Activated CD8-positive, alpha-beta T cell treated with anti-CD3 and anti-CD28 coated beads, Interleukin-2, amount 10 ng/mL, durations not matched to agents 7 days and 5 days (primary cell): ENCODE results near the gene ANKRD35. TPM values are rescaled to one million over a fixed set of nuclear protein-coding genes. Genes with fewer than 3 reads are reported as not detected.
"Not testable (repeated sequence)": the region's sequence is repeated elsewhere in the genome, so short reads cannot be mapped to it uniquely, and the experiment has no call there.

Source experiments
- ATAC-seq: fragments of 150-1000 bp; cut with Tn5 transposase; one replicate; pipeline ENCODE4 v1.10.0; 2021; ENCODE audit warnings: moderate library complexity
- CTCF ChIA-PET: fragments of 350-600 bp; sonication (Branson Sonifier 250); formaldehyde crosslinking; loops from one replicate; lab custom pipeline; 2021; ENCODE audit warnings: antibody characterized with exemption; lab: Charles Lee
- POLR2A ChIA-PET: fragments of 350-600 bp; sonication (Branson Sonifier 250); formaldehyde crosslinking; loops from one replicate; lab custom pipeline; 2021; ENCODE audit warnings: antibody characterized with exemption; lab: Charles Lee
- DNase-seq: peaks from one replicate; pipeline ENCODE4 v3.0.0-alpha.2; 2020
- H3K27ac Mint-ChIP-seq: one replicate; pipeline ENCODE4 v1.8.0; 2021; ENCODE audit warnings: mild to moderate bottlenecking, mixed read lengths
- H3K27me3 Mint-ChIP-seq: one replicate; pipeline ENCODE4 v1.8.0; 2021; ENCODE audit warnings: low read depth, mixed read lengths
- H3K36me3 Mint-ChIP-seq: one replicate; pipeline ENCODE4 v1.8.0; 2021; ENCODE audit warnings: low read depth, mixed read lengths
- H3K4me1 Mint-ChIP-seq: one replicate; pipeline ENCODE4 v1.8.0; 2021; ENCODE audit warnings: low read depth, mixed read lengths
- H3K4me3 Mint-ChIP-seq: one replicate; pipeline ENCODE4 v1.8.0; 2021; ENCODE audit warnings: mild to moderate bottlenecking, mixed read lengths
- H3K9me3 Mint-ChIP-seq: one replicate; pipeline ENCODE4 v1.8.0; 2022; ENCODE audit warnings: mixed read lengths; ENCODE audit not compliant: insufficient read depth
- total RNA-seq, 2 experiments: library from RNA; stranded (reverse); gene quantifications; one replicate each; pipeline ENCODE4 v1.2.3, GENCODE V29; 2021

The ANKRD35 gene
- 1 to 10 TPM in 1 of 2 experiments, under 1 TPM in 1; 0.76 to 1.1 TPM for total RNA-seq

GRCh38 chr1:145885738-145886287 is at the start of gene ANKRD35:
ANKRD35 (minus strand) TSS chr1:145885866; CDS start chr1:145885758, 108 bp downstream.
- ChIA-PET CTCF (interaction anchor here (1.2 to 6.2 kb wide), 4 partner anchors 14 to 39 kb away, joined by 3 to 49 read pairs (median 7); partner anchors contain the start of genes NUDT17 and PIAS3), POLR2A (interaction anchor here (1.0 kb wide), 1 partner anchor 12 kb away, joined by 3 read pairs; no protein-coding TSS in a partner anchor)
- peak; percentile 100 for ATAC-seq
- Mint-ChIP-seq H3K27me3 (peaks cover 31% of the 10 kb centered on the region), H3K36me3 (no peaks in the 10 kb centered on the region), H3K9me3 (no peaks in the 10 kb centered on the region), H3K4me3 (peak within 1 kb of the TSS; percentile 81), H3K27ac (no peak within 1 kb of the TSS), H3K4me1 (peaks cover 14% of the 10 kb centered on the region)
- peak; percentile 94 for DNase-seq

- ATAC-seq, H3K9me3 Mint-ChIP-seq, H3K27me3 Mint-ChIP-seq: not testable (repeated sequence)
- ChIA-PET POLR2A (interaction anchor here (1.2 to 1.5 kb wide), 2 partner anchors 13 to 31 kb away, joined by 5 to 6 read pairs; partner anchors contain the start of gene PEX11B), CTCF (interaction anchor here (1.0 to 1.3 kb wide), 2 partner anchors 16 to 23 kb away, joined by 3 to 5 read pairs; partner anchors contain the start of gene ITGA10)
- Mint-ChIP-seq H3K4me1 (peaks cover 32% of the 10 kb centered on the region), H3K36me3 (peaks cover 37% of the 10 kb centered on the region), H3K27ac (peak overlapping the region; percentile 75), H3K4me3 (peak overlapping the region; percentile 48)
- peak; percentile 26 for DNase-seq
Measured at GRCh38 chr1:145932522-145933009, 46.9 kb upstream of the ANKRD35 start.

GRCh38 chr1:145927916-145928643 is 42.4 kb upstream of the ANKRD35 start:
- Mint-ChIP-seq H3K4me3 (no peak overlapping the region), H3K36me3 (peaks cover 13% of the 10 kb centered on the region), H3K4me1 (peaks cover 33% of the 10 kb centered on the region), H3K27me3 (no peaks in the 10 kb centered on the region), H3K9me3 (no peaks in the 10 kb centered on the region), H3K27ac (peak overlapping the region; percentile 79)
- DNase-seq: no peak
- ATAC-seq: no peak
- POLR2A ChIA-PET: interaction anchor here (0.5 to 3.8 kb wide), 30 partner anchors 8 to 124 kb away, joined by 3 to 42 read pairs (median 8); partner anchors contain the start of genes ANKRD34A, LIX1L, NUDT17 and PEX11B
- CTCF ChIA-PET: interaction anchor here (0.6 to 3.3 kb wide), 27 partner anchors 8 to 107 kb away, joined by 3 to 46 read pairs (median 4); partner anchors contain the start of genes ANKRD34A, LIX1L, NUDT17 and PEX11B

GRCh38 chr1:145927063-145927886 is 41.6 kb upstream of the ANKRD35 start, which contains the start of gene RBM8A:
RBM8A (minus strand) TSS chr1:145927484; CDS start chr1:145927426, 58 bp downstream.
- H3K27me3 Mint-ChIP-seq: no peaks in the 10 kb centered on the region
- ChIA-PET POLR2A (interaction anchor here (0.5 to 3.8 kb wide), 34 partner anchors 9 to 1386 kb away, joined by 3 to 42 read pairs (median 6); partner anchors contain the start of genes ANKRD34A, LIX1L, NUDT17 and PEX11B), CTCF (interaction anchor here (0.6 to 3.3 kb wide), 27 partner anchors 8 to 108 kb away, joined by 3 to 46 read pairs (median 4); partner anchors contain the start of genes ANKRD34A, LIX1L, NUDT17 and PEX11B)
- no peaks in the 10 kb centered on the region for H3K9me3 Mint-ChIP-seq
- peaks cover 25% of the 10 kb centered on the region for H3K4me1 Mint-ChIP-seq
- H3K27ac Mint-ChIP-seq: peak within 1 kb of the TSS; percentile 79
- DNase-seq (peak; percentile 98), ATAC-seq (peak; percentile 98)
- H3K36me3 Mint-ChIP-seq: peaks cover 15% of the 10 kb centered on the region
- H3K4me3 Mint-ChIP-seq: no peak within 1 kb of the TSS

GRCh38 chr1:145926686-145927062 is 41.0 kb upstream of the ANKRD35 start:
- Mint-ChIP-seq H3K4me3 (no peak overlapping the region), H3K27me3 (no peaks in the 10 kb centered on the region), H3K4me1 (peaks cover 21% of the 10 kb centered on the region), H3K9me3 (no peaks in the 10 kb centered on the region), H3K36me3 (peaks cover 13% of the 10 kb centered on the region), H3K27ac (no peak overlapping the region)
- ChIA-PET POLR2A (interaction anchor here (1.0 to 3.8 kb wide), 20 partner anchors 8 to 103 kb away, joined by 3 to 42 read pairs (median 10); partner anchors contain the start of genes ANKRD34A, LIX1L, NUDT17 and PEX11B), CTCF (interaction anchor here (1.0 to 3.3 kb wide), 9 partner anchors 11 to 106 kb away, joined by 3 to 46 read pairs (median 6); partner anchors contain the start of genes LIX1L and NUDT17)
- peak; percentile 11 for ATAC-seq
- peak; percentile 50 for DNase-seq

- DNase-seq (no peak), ATAC-seq (no peak)
- no peak overlapping the region for H3K27ac Mint-ChIP-seq
- H3K4me1 Mint-ChIP-seq: peaks cover 37% of the 10 kb centered on the region
- no peaks in the 10 kb centered on the region for H3K9me3 Mint-ChIP-seq
- peaks cover 11% of the 10 kb centered on the region for H3K36me3 Mint-ChIP-seq
- POLR2A ChIA-PET: interaction anchor here (0.7 to 1.0 kb wide), 3 partner anchors 9 to 35 kb away, joined by 3 to 4 read pairs (median 3); no protein-coding TSS in a partner anchor
- no peak overlapping the region for H3K4me3 Mint-ChIP-seq
- no peaks in the 10 kb centered on the region for H3K27me3 Mint-ChIP-seq
- CTCF ChIA-PET: interaction anchor here (1.4 to 1.6 kb wide), 2 partner anchors 77 kb away, joined by 7 to 10 read pairs; partner anchors contain the start of gene NUDT17
Measured at GRCh38 chr1:145922266-145922665, 36.6 kb upstream of the ANKRD35 start.

- POLR2A ChIA-PET: interaction anchor here (0.6 to 1.8 kb wide), 2 partner anchors 12 to 48 kb away, joined by 4 to 6 read pairs; no protein-coding TSS in a partner anchor
- H3K27ac Mint-ChIP-seq: peak overlapping the region; percentile 71
- ATAC-seq: not testable (repeated sequence)
Measured at GRCh38 chr1:145920297-145920696, 34.6 kb upstream of the ANKRD35 start.

GRCh38 chr1:145918992-145919939 is 33.6 kb upstream of the ANKRD35 start:
- DNase-seq (peak; percentile 37), ATAC-seq (peak; percentile 92)
- ChIA-PET CTCF (interaction anchor here (0.6 to 2.5 kb wide), 8 partner anchors 8 to 74 kb away, joined by 3 to 15 read pairs (median 6); partner anchors contain the start of genes ITGA10, LIX1L, NUDT17 and PIAS3), POLR2A (interaction anchor here (0.9 to 2.7 kb wide), 16 partner anchors 9 to 132 kb away, joined by 3 to 36 read pairs (median 6); partner anchors contain the start of genes ANKRD34A, NUDT17, PIAS3 and POLR3C)
- Mint-ChIP-seq H3K27me3 (no peaks in the 10 kb centered on the region), H3K27ac (peak overlapping the region; percentile 99), H3K9me3 (no peaks in the 10 kb centered on the region), H3K36me3 (peaks cover 29% of the 10 kb centered on the region), H3K4me3 (peak overlapping the region; percentile 92), H3K4me1 (peaks cover 34% of the 10 kb centered on the region)

More at GRCh38 chr1:145920297-145920696, 34.6 kb upstream of the ANKRD35 start:
- H3K27me3 Mint-ChIP-seq, H3K9me3 Mint-ChIP-seq, DNase-seq, CTCF ChIA-PET: not testable (repeated sequence)
- Mint-ChIP-seq H3K4me3 (peak overlapping the region; percentile 92), H3K4me1 (peaks cover 34% of the 10 kb centered on the region), H3K36me3 (peaks cover 23% of the 10 kb centered on the region)
